ENCODE measurements around the gene RXFP4. TPM values are rescaled to one million over a fixed set of nuclear protein-coding genes. Genes with fewer than 3 reads are reported as not detected.

RXFP4 gene
- total and polyA plus RNA-seq, 2 of the 13 experiments (the other 11 are each of a cell fraction or from before 2014, with no cell fraction given) = 0.38 to 1.4 TPM

DNA sequence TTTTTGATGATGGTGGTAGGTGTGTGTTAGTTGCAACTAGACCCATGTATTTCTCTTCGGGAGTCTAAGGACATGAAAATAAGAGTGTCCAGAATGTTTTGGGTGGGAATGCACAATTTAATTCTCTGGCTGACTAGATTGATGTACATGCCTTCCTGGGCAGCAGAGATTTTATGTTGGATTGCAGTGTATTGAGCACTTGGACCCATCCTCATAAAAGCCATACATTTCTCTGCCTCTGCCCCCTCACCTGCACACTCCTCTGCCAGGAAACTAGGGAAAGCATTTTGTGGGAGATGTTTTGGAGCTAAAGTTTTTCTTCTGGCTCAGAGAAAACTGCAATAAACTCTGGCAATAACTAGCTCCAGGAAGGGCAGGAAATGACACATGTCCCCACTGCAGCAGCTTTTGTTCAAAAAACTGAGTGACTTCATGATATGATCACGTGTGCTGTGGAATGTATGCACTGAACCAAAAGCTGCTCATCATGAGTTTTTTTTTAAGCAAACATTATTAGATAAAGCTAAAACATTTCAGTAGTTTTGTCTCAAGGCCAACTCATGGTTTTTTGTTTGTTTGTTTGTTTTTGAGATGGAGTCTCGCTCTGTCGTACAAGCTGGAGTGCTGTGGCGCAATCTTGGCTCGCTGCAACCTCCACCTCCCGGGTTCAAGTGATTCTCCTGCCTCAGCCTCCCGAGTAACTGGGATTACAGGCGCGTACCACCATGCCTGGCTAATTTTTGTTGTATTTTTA, 47.9 kb upstream of the RXFP4 start (continued):
- TF ChIP-seq, protein P1, sequence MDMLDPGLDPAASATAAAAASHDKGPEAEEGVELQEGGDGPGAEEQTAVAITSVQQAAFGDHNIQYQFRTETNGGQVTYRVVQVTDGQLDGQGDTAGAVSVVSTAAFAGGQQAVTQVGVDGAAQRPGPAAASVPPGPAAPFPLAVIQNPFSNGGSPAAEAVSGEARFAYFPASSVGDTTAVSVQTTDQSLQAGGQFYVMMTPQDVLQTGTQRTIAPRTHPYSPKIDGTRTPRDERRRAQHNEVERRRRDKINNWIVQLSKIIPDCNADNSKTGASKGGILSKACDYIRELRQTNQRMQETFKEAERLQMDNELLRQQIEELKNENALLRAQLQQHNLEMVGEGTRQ (IDR thresholded peaks at IDR 0.05; ENCODE audit: low read depth, low read length) = peak; percentile 89
- TF ChIP-seq, protein P1 (CRISPR knock-in tag; IDR thresholded peaks at IDR 0.05; ENCODE audit: borderline replicate concordance) = peak; percentile 87; the same call in 1 of the 2 replicates
- TF ChIP-seq CCDC6 (CRISPR knock-in tag; IDR thresholded peaks at IDR 0.05) (no peak), ZNF121 (CRISPR knock-in tag; IDR thresholded peaks at IDR 0.05) (peak; percentile 64), SAFB2 (CRISPR knock-in tag; IDR thresholded peaks at IDR 0.05; ENCODE audit: borderline replicate concordance, low read depth) (no peak), HMG20A (CRISPR knock-in tag; IDR thresholded peaks at IDR 0.05; ENCODE audit: borderline replicate concordance) (peak; percentile 62; the same call in 1 of the 2 replicates), ZNF598 (CRISPR knock-in tag; IDR thresholded peaks at IDR 0.05; ENCODE audit: borderline replicate concordance) (no peak), FOSL2 (CRISPR knock-in tag; IDR thresholded peaks at IDR 0.05) (peak; percentile 62), NRL (CRISPR knock-in tag; IDR thresholded peaks at IDR 0.05; ENCODE audit: borderline replicate concordance) (no peak), ZMAT3 (CRISPR knock-in tag; conservative IDR thresholded peaks at IDR 0.05) (0 out of 2 replicates have a peak, but pooled peaks have one; percentile 51), SAP130 (CRISPR knock-in tag; IDR thresholded peaks at IDR 0.05; ENCODE audit: low read depth) (peak; percentile 82), CEBPG (CRISPR knock-in tag; IDR thresholded peaks at IDR 0.05) (peak; percentile 77), HOXD1 (CRISPR knock-in tag; IDR thresholded peaks at IDR 0.05) (0 out of 2 replicates have a peak, but pooled peaks have one; percentile 14), SOX13 (IDR thresholded peaks at IDR 0.05) (no peak), SOX13 (CRISPR knock-in tag; conservative IDR thresholded peaks at IDR 0.05 in 1 of 2, IDR thresholded peaks at IDR 0.05 in 1 of 2) (peak in 1 of 2 experiments; percentile 43; a peak in 1 of 4 replicates), ZNF33A (CRISPR knock-in tag; IDR thresholded peaks at IDR 0.05; ENCODE audit: borderline replicate concordance) (no peak), RAD51 (IDR thresholded peaks at IDR 0.05; ENCODE audit: borderline replicate concordance) (peak; percentile 78; the same call in 1 of the 2 replicates), RCOR2 (CRISPR knock-in tag; IDR thresholded peaks at IDR 0.05) (peak; percentile 84)
- TF ChIP-seq, protein P2, sequence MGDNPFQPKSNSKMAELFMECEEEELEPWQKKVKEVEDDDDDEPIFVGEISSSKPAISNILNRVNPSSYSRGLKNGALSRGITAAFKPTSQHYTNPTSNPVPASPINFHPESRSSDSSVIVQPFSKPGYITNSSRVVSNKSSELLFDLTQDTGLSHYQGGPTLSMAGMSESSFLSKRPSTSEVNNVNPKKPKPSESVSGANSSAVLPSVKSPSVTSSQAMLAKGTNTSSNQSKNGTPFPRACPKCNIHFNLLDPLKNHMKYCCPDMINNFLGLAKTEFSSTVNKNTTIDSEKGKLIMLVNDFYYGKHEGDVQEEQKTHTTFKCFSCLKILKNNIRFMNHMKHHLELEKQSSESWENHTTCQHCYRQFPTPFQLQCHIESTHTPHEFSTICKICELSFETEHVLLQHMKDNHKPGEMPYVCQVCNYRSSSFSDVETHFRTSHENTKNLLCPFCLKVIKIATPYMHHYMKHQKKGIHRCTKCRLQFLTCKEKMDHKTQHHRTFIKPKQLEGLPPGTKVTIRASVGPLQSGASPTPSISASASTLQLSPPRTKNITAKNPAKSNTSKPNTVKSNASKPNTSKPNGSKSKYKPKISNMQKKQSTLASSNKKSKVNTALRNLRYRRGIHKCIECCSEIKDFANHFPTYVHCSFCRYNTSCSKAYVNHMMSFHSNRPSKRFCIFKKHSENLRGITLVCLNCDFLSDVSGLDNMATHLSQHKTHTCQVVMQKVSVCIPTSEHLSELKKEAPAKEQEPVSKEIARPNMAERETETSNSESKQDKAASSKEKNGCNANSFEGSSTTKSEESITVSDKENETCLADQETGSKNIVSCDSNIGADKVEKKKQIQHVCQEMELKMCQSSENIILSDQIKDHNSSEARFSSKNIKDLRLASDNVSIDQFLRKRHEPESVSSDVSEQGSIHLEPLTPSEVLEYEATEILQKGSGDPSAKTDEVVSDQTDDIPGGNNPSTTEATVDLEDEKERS (CRISPR knock-in tag; IDR thresholded peaks at IDR 0.05) = peak; percentile 72; the same call in 1 of the 2 replicates
- TF ChIP-seq, protein P3, sequence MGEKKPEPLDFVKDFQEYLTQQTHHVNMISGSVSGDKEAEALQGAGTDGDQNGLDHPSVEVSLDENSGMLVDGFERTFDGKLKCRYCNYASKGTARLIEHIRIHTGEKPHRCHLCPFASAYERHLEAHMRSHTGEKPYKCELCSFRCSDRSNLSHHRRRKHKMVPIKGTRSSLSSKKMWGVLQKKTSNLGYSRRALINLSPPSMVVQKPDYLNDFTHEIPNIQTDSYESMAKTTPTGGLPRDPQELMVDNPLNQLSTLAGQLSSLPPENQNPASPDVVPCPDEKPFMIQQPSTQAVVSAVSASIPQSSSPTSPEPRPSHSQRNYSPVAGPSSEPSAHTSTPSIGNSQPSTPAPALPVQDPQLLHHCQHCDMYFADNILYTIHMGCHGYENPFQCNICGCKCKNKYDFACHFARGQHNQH (CRISPR knock-in tag; IDR thresholded peaks at IDR 0.05) = peak; percentile 56; the same call in 1 of the 2 replicates
- TF ChIP-seq, protein P4, sequence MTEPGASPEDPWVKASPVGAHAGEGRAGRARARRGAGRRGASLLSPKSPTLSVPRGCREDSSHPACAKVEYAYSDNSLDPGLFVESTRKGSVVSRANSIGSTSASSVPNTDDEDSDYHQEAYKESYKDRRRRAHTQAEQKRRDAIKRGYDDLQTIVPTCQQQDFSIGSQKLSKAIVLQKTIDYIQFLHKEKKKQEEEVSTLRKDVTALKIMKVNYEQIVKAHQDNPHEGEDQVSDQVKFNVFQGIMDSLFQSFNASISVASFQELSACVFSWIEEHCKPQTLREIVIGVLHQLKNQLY (CRISPR knock-in tag; IDR thresholded peaks at IDR 0.05) = peak; percentile 82
- TF ChIP-seq, protein P5, sequence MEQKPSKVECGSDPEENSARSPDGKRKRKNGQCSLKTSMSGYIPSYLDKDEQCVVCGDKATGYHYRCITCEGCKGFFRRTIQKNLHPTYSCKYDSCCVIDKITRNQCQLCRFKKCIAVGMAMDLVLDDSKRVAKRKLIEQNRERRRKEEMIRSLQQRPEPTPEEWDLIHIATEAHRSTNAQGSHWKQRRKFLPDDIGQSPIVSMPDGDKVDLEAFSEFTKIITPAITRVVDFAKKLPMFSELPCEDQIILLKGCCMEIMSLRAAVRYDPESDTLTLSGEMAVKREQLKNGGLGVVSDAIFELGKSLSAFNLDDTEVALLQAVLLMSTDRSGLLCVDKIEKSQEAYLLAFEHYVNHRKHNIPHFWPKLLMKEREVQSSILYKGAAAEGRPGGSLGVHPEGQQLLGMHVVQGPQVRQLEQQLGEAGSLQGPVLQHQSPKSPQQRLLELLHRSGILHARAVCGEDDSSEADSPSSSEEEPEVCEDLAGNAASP (CRISPR knock-in tag; IDR thresholded peaks at IDR 0.05; ENCODE audit: borderline replicate concordance) = no peak

All from HepG2 (cell line).